GM23338 (cell line): ENCODE measurements around the gene LCOR. TPM values are rescaled to one million over a fixed set of nuclear protein-coding genes. Genes with fewer than 3 reads are reported as not detected.

Experiments used
- ATAC-seq: fragments of 200-7000 bp; cut with Tn5 transposase; 3 replicates; pipeline ENCODE4 v1.9.1; 2020
- DNase-seq: peaks from one replicate; pipeline ENCODE4 v3.0.0-alpha.2; 2015; ENCODE audit warnings: low spot score
- H2AFZ ChIP-seq: fragments of 200-600 bp; sonication (generic); 2 replicates; pipeline ENCODE4 v1.8.0; 2016; ENCODE audit warnings: antibody characterized with exemption, mild to moderate bottlenecking, moderate library complexity
- H3F3A ChIP-seq: fragments of 200-600 bp; sonication (generic); replicated peaks from 2 replicates; pipeline ENCODE4 v1.8.0; 2017; ENCODE audit warnings: antibody characterized with exemption, mixed run types, low read depth
- H3K27ac ChIP-seq: fragments of 200-600 bp; sonication (generic); 2 replicates; pipeline ENCODE4 v1.6.1; 2016; ENCODE audit warnings: low read depth
- H3K27me3 ChIP-seq: fragments of 200-600 bp; sonication (generic); 2 replicates; pipeline ENCODE4 v1.8.0; 2016; ENCODE audit warnings: mild to moderate bottlenecking, mixed run types, moderate library complexity; ENCODE audit not compliant: insufficient read depth
- H3K36me3 ChIP-seq: fragments of 200-600 bp; sonication (generic); 2 replicates; pipeline ENCODE4 v1.8.0; 2016; ENCODE audit warnings: mild to moderate bottlenecking; ENCODE audit not compliant: insufficient read depth
- H3K4me1 ChIP-seq: fragments of 200-600 bp; sonication (generic); 2 replicates; pipeline ENCODE4 v1.8.0; 2016; ENCODE audit warnings: mild to moderate bottlenecking, moderate library complexity; ENCODE audit not compliant: insufficient read depth
- H3K4me2 ChIP-seq: fragments of 200-600 bp; sonication (generic); 2 replicates; pipeline ENCODE4 v1.7.1; 2017; ENCODE audit warnings: mixed run types
- H3K4me3 ChIP-seq: fragments of 200-600 bp; sonication (generic); 2 replicates; pipeline ENCODE4 v1.6.1; 2016; ENCODE audit warnings: mixed run types
- H3K79me2 ChIP-seq: fragments of 200-600 bp; sonication (generic); replicated peaks from 2 replicates; pipeline ENCODE4 v1.8.0; 2017; ENCODE audit warnings: mild to moderate bottlenecking; ENCODE audit not compliant: insufficient read depth
- H3K9me2 ChIP-seq: fragments of 200-600 bp; sonication (generic); 2 replicates; pipeline ENCODE4 v1.8.0; 2017; ENCODE audit not compliant: insufficient read depth
- H4K20me1 ChIP-seq: fragments of 200-600 bp; sonication (generic); replicated peaks from 2 replicates; pipeline ENCODE4 v1.8.0; 2017; ENCODE audit warnings: mild to moderate bottlenecking; ENCODE audit not compliant: insufficient read depth
- H3K27ac Mint-ChIP-seq: 2 replicates; pipeline ENCODE4 v1.8.0; 2020; ENCODE audit warnings: inconsistent platforms, mild to moderate bottlenecking, moderate library complexity, mixed read lengths
- H3K27me3 Mint-ChIP-seq: 3 replicates; pipeline ENCODE4 v1.8.0; 2022; ENCODE audit warnings: low read depth, mild to moderate bottlenecking, moderate library complexity, mixed read lengths, inconsistent platforms; ENCODE audit not compliant: insufficient read depth, poor library complexity
- H3K36me3 Mint-ChIP-seq: 3 replicates; pipeline ENCODE4 v1.8.0; 2021; ENCODE audit warnings: low read depth, mild to moderate bottlenecking, inconsistent platforms, moderate library complexity, mixed read lengths
- H3K4me1 Mint-ChIP-seq: 3 replicates; pipeline ENCODE4 v1.8.0; 2020; ENCODE audit warnings: mild to moderate bottlenecking, inconsistent platforms, mixed read lengths
- H3K4me3 Mint-ChIP-seq: 3 replicates; pipeline ENCODE4 v1.8.0; 2021; ENCODE audit warnings: moderate library complexity, mild to moderate bottlenecking, inconsistent platforms, mixed read lengths
- H3K9me3 Mint-ChIP-seq: 3 replicates; pipeline ENCODE4 v1.8.0; 2020; ENCODE audit warnings: moderate library complexity, mild to moderate bottlenecking, inconsistent platforms, mixed read lengths
- CREB1 ChIP-seq: fragments of 250-450 bp; sonication (Bioruptor Pico); IDR thresholded peaks from 2 replicates; pipeline ENCODE4 v1.5.0; 2020; ENCODE audit warnings: low read depth, mild to moderate bottlenecking, moderate library complexity
- CTCF ChIP-seq, 2 experiments: fragments of 200-600 bp in 1 of 2; sonication (generic) in 1 of 2; conservative IDR thresholded peaks; 2 replicates each; pipeline versions ENCODE4 v1.5.1 to v1.6.1; 2016 to 2017; ENCODE audit warnings: antibody characterized with exemption in 2 of 2, low read depth in 2 of 2, mild to moderate bottlenecking in 2 of 2, moderate library complexity in 1 of 2
- ETS1 ChIP-seq: IDR thresholded peaks from 2 replicates; pipeline ENCODE4 v1.6.1; 2016; ENCODE audit warnings: antibody characterized with exemption
- EZH2 ChIP-seq: fragments of 200-600 bp; sonication (generic); IDR thresholded peaks from one replicate; pipeline ENCODE4 v1.8.0; 2017; ENCODE audit warnings: antibody characterized with exemption, mild to moderate bottlenecking, low read depth; ENCODE audit not compliant: unreplicated experiment
- JUNB ChIP-seq: IDR thresholded peaks from one replicate; pipeline ENCODE4 v1.6.1; 2016; ENCODE audit warnings: antibody characterized with exemption; ENCODE audit not compliant: unreplicated experiment
- NANOG ChIP-seq: IDR thresholded peaks from 2 replicates; pipeline ENCODE4 v1.6.1; 2016; ENCODE audit warnings: antibody characterized with exemption, borderline replicate concordance
- POLR2AphosphoS5 ChIP-seq: IDR thresholded peaks from 2 replicates; pipeline ENCODE4 v1.6.1; 2016; ENCODE audit warnings: antibody characterized with exemption, low read depth
- REST ChIP-seq: IDR thresholded peaks from one replicate; pipeline ENCODE4 v1.6.1; 2018; ENCODE audit warnings: antibody characterized with exemption; ENCODE audit not compliant: unreplicated experiment
- STAT1 ChIP-seq: IDR thresholded peaks from one replicate; pipeline ENCODE4 v1.6.1; 2016; ENCODE audit warnings: antibody characterized with exemption; ENCODE audit not compliant: unreplicated experiment
- ZNF114 ChIP-seq: fragments of 250-450 bp; sonication (Bioruptor Pico); IDR thresholded peaks from 2 replicates; pipeline ENCODE4 v1.5.0; 2020; ENCODE audit warnings: mild to moderate bottlenecking, moderate library complexity
- ZNF331 ChIP-seq: fragments of 250-450 bp; sonication (Bioruptor Pico); IDR thresholded peaks from 2 replicates; pipeline ENCODE4 v1.5.0; 2020; ENCODE audit warnings: low read depth, mild to moderate bottlenecking, moderate library complexity
- ZNF462 ChIP-seq: fragments of 250-450 bp; sonication (Bioruptor Pico); IDR thresholded peaks from 2 replicates; pipeline ENCODE4 v1.5.0; 2020; ENCODE audit warnings: mild to moderate bottlenecking, moderate library complexity
- polyA plus RNA-seq: library from polyadenylated mRNA; unstranded; fragments of >200 nt; fragmentation: Nextera tagmentation; extraction: Ambion mirVana; gene quantifications from 2 replicates; pipeline ENCODE4 v1.2.1, GENCODE V29; 2016
- total RNA-seq: library from RNA; depleted of rRNA; stranded (reverse); fragments of >200 nt; shearing (Covaris generic); gene quantifications from 2 replicates; pipeline ENCODE4 v1.2.3, GENCODE V29; 2014

LCOR gene
- total and polyA plus RNA-seq, 2 experiments from 2014 or later, result 6.9 to 14.9 TPM

- no peak overlapping the region for H3K27ac Mint-ChIP-seq
- H4K20me1 ChIP-seq, result peaks cover 8% of the 10 kb centered on the region; the same call in 1 of the 2 replicates
Observed at GRCh38 chr10:96902117-96902516, 70.0 kb downstream of the LCOR start.

More at GRCh38 chr10:96902117-96902516, 70.0 kb downstream of the LCOR start:
- Histone ChIP-seq H3K27me3 (no peaks in the 10 kb centered on the region), H3K79me2 (peaks cover 78% of the 10 kb centered on the region), H3F3A (no peaks in the 10 kb centered on the region), H3K27ac (no peak overlapping the region), H3K4me1 (peaks cover 5% of the 10 kb centered on the region; the same call in 1 of the 2 replicates), H2AFZ (no peak overlapping the region), H3K4me3 (no peak overlapping the region), H3K36me3 (no peaks in the 10 kb centered on the region), H3K9me2 (no peaks in the 10 kb centered on the region), H3K4me2 (no peak overlapping the region)
- Mint-ChIP-seq H3K36me3 (no peaks in the 10 kb centered on the region; the same call in 2 of the 3 replicates), H3K4me3 (no peak overlapping the region), H3K9me3 (no peaks in the 10 kb centered on the region), H3K27me3 (peaks cover 2% of the 10 kb centered on the region), H3K4me1 (peaks cover 44% of the 10 kb centered on the region)
- TF ChIP-seq ZNF331, result no peak
- no peak for TF ChIP-seq ETS1
- TF ChIP-seq POLR2AphosphoS5, result no peak
- TF ChIP-seq CREB1 (CRISPR knock-in tag), result no peak
- TF ChIP-seq NANOG, result no peak
- no peak for TF ChIP-seq EZH2
- TF ChIP-seq JUNB, result no peak
- no peak for TF ChIP-seq CTCF (conservative IDR thresholded peaks at IDR 0.05; ENCODE audit: low read depth in 2 of 2)
- TF ChIP-seq ZNF114 (CRISPR knock-in tag), result no peak
- no peak for TF ChIP-seq ZNF462
- no peak for TF ChIP-seq REST
- no peak for TF ChIP-seq STAT1
- ATAC-seq, result no peak
- no peak for DNase-seq
